ENCODE measurements around the gene HERPUD1. TPM values are rescaled to one million over a fixed set of nuclear protein-coding genes. Genes with fewer than 3 reads are reported as not detected.
"Not testable (repeated sequence)": the region's sequence is repeated elsewhere in the genome, so short reads cannot be mapped to it uniquely, and the experiment has no call there.

Gene HERPUD1
- total RNA-seq, 4 donors from 2014 or later, result 143 to 274 (median 161) TPM

- Histone ChIP-seq H3K36me3 (peaks cover 0 to 12% (median 0%) of the 10 kb centered on the region in 3 donors), H3K27me3 (no peaks in the 10 kb centered on the region), H3K4me3 (no peak overlapping the region), H3K27ac (no peak overlapping the region), H3K4me1 (peaks cover 0 to 32% (median 8%) of the 10 kb centered on the region in 4 donors), H3K9me3 (no peaks in the 10 kb centered on the region)
- DNase-seq (ENCODE audit: low spot score in 2 of 2), result no peak
- WGBS, 2 donors, result 70 to 71% methylated on average over 9 of the region's 9 CpGs
- TF ChIP-seq EP300 (IDR thresholded peaks at IDR 0.05) (no peak), POLR2A (IDR thresholded peaks at IDR 0.05) (no peak), CTCF (IDR thresholded peaks at IDR 0.05) (no peak)
These were observed 51.3 kb downstream of the HERPUD1 start for GRCh38 chr16:56983211-56983751.

DNA sequence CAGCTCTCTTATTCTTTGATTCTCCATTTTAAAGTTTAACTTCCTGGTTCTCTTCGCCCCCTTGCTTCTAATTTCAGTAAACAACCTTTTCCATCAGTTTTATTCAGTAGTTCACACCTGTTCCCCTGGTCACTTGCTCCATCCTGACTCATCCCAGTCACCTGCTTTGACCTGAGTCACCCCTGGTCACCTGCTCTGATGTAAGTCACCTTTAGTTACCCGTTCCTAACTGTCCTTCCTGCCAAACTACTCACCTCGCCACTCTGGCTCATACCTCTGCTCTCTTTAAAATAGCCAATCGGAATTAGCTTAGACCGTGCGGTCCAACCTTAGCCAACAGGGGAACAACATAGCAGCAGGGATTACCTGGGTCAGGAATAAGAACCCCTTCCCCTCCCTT lies 52.7 kb downstream of the HERPUD1 start:
- no peak for DNase-seq (ENCODE audit: low spot score in 2 of 2)
- H3K36me3 ChIP-seq, result peaks cover 0 to 12% (median 0%) of the 10 kb centered on the region in 3 donors
- H3K27ac ChIP-seq, result peak overlapping the region in 1 of 4 donors; percentile 36
- no peaks in the 10 kb centered on the region for H3K9me3 ChIP-seq
- peaks cover 0 to 42% (median 12%) of the 10 kb centered on the region in 4 donors for H3K4me1 ChIP-seq
- no peaks in the 10 kb centered on the region for H3K27me3 ChIP-seq
- 92 to 94% methylated on average over 6 of the region's 6 CpGs for WGBS, 2 donors
- no peak for TF ChIP-seq CTCF (IDR thresholded peaks at IDR 0.05)
- no peak for TF ChIP-seq EP300 (IDR thresholded peaks at IDR 0.05)
- no peak for TF ChIP-seq POLR2A (IDR thresholded peaks at IDR 0.05)
- H3K4me3 ChIP-seq, result no peak overlapping the region

DNA sequence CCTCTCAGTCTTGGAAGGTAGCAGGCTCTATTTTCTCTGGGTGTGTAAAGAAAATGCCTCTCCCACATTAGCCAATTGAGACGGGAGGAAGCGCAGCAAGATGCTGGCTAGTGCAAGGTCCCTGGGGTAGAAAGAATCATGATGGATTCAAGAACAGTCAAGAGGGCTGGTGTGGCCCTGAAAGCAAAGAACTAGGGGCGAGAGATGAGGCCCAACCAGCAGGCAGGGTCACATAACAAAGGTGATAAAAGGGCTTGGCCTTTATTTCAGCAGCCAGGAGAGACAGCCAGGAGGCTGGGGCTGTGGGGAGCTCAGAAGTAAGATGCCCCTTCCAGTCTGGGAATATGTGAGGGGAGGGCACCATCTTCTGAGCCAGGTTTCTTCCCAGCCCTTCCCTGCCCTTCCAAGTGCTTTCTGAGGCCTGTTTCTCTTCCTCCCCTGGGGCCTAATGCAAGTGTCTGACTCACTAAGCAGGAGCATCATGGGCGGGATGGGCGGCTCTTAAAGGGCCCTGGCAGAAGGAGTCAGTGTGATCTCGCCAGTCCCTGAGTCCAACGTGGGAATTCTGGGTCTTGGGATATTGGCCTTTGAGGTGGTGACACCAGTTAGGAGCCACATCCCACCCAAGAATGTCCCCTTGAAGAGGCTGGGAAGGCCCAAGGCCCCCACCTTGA lies 53.5 kb downstream of the HERPUD1 start:
- WGBS, 2 donors, result 51 to 63% methylated on average over 6 to 7 of the region's 7 CpGs
- Histone ChIP-seq H3K36me3 (peaks cover 0 to 12% (median 0%) of the 10 kb centered on the region in 3 donors), H3K4me3 (no peak overlapping the region)

GRCh38 chr16:56985962-56986360 lies 54.0 kb downstream of the HERPUD1 start:
- Histone ChIP-seq H3K27me3 (no peaks in the 10 kb centered on the region), H3K9me3 (no peaks in the 10 kb centered on the region), H3K36me3 (peaks cover 0 to 12% (median 0%) of the 10 kb centered on the region in 3 donors), H3K4me3 (no peak overlapping the region), H3K4me1 (peaks cover 0 to 53% (median 22%) of the 10 kb centered on the region in 4 donors), H3K27ac (peak overlapping the region in 3 of 4 donors; percentile 36 to 80 (median 75))
- DNase-seq (ENCODE audit: low spot score in 2 of 2), result no peak
- TF ChIP-seq CTCF (IDR thresholded peaks at IDR 0.05), result no peak
- TF ChIP-seq EP300 (IDR thresholded peaks at IDR 0.05), result no peak
- TF ChIP-seq POLR2A (IDR thresholded peaks at IDR 0.05), result no peak
- WGBS, 2 donors, result 83 to 88% methylated on average over 1 to 2 of the region's 2 CpGs

More for the DNA sequence above, 53.5 kb downstream of the HERPUD1 start:
- TF ChIP-seq CTCF (IDR thresholded peaks at IDR 0.05), result no peak
- peak in 1 of 2 donors; percentile 46 for TF ChIP-seq EP300 (IDR thresholded peaks at IDR 0.05)
- no peak for TF ChIP-seq POLR2A (IDR thresholded peaks at IDR 0.05)
- peak overlapping the region in 3 of 4 donors; percentile 36 to 80 (median 75) for H3K27ac ChIP-seq
- peaks cover 0 to 48% (median 18%) of the 10 kb centered on the region in 4 donors for H3K4me1 ChIP-seq
- no peaks in the 10 kb centered on the region for H3K27me3 ChIP-seq
- H3K9me3 ChIP-seq, result no peaks in the 10 kb centered on the region
- DNase-seq (ENCODE audit: low spot score in 2 of 2), result peak; percentile 70 to 75

DNA sequence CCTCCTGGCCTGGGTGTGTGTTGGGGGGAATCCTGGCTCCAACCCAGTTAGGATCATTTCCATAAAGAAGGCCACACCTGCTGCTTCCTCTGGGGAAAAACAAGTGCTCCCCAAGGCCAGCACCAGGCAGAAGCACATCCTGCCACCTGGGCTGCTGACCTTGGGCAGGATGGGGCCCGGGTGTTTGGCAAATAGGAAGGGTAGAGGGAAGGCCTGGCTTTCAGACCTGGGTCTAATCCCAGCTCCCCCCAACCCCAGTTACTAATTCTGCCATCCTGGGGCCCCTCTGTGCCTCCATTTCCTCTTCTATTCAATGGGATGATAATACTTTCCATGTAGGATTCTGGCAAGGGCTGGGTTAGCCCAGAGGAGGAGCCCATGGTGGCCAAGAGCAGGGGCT lies 54.4 kb downstream of the HERPUD1 start:
- Histone ChIP-seq H3K27ac (peak overlapping the region in 3 of 4 donors; percentile 36 to 80 (median 75)), H3K36me3 (peaks cover 0 to 12% (median 0%) of the 10 kb centered on the region in 3 donors), H3K4me3 (no peak overlapping the region), H3K9me3 (no peaks in the 10 kb centered on the region), H3K4me1 (peaks cover 0 to 56% (median 23%) of the 10 kb centered on the region in 4 donors), H3K27me3 (no peaks in the 10 kb centered on the region)
- TF ChIP-seq CTCF (IDR thresholded peaks at IDR 0.05) (no peak), POLR2A (IDR thresholded peaks at IDR 0.05) (no peak), EP300 (IDR thresholded peaks at IDR 0.05) (no peak)
- DNase-seq (ENCODE audit: low spot score in 2 of 2), result no peak
- 70 to 89% methylated on average over 1 of the region's 1 CpG for WGBS, 2 donors

- H3K9me3 ChIP-seq; H3K36me3 ChIP-seq; H3K27ac ChIP-seq; H3K27me3 ChIP-seq; H3K4me3 ChIP-seq; DNase-seq (ENCODE audit: low spot score in 2 of 2): not testable (repeated sequence)
- peaks cover 0 to 60% (median 23%) of the 10 kb centered on the region in 4 donors for H3K4me1 ChIP-seq
- 86 to 93% methylated on average over 4 of the region's 4 CpGs for WGBS, 2 donors
These were observed 55.0 kb downstream of the HERPUD1 start for GRCh38 chr16:56986908-56987307.
